ENCODE results near the gene NOL4L. TPM values are rescaled to one million over a fixed set of nuclear protein-coding genes. Genes with fewer than 3 reads are reported as not detected.

NOL4L gene
- total RNA-seq, 1 experiment from 2014 or later, result 23.8 TPM

Other genes starting within 250 kb of the NOL4L start
- 31.8 and 38.8 TPM in 2 replicates for gene ASXL1, start 227.0 kb downstream of the NOL4L start, total RNA-seq (2014; rRNA removed; shearing (Covaris generic))
- not detected in 2 replicates for gene C20orf203, start 88.6 kb upstream of the NOL4L start, total RNA-seq (2014; rRNA removed; shearing (Covaris generic))
- 48.3 and 53.9 TPM in 2 replicates for gene COMMD7, start 158.1 kb upstream of the NOL4L start, total RNA-seq (2014; rRNA removed; shearing (Covaris generic))
- 3.1 and 3.9 TPM in 2 replicates for gene DNMT3B, start 177.1 kb upstream of the NOL4L start, total RNA-seq (2014; rRNA removed; shearing (Covaris generic))
- gene MAPRE1, start 234.6 kb upstream of the NOL4L start, total RNA-seq (2014; rRNA removed; shearing (Covaris generic)), result 114 and 137 TPM in 2 replicates

Data from HT1080 (cell line).